Hepatocyte (in vitro differentiated cells): ENCODE measurements around the gene LRGUK. TPM values are rescaled to one million over a fixed set of nuclear protein-coding genes. Genes with fewer than 3 reads are reported as not detected.

Experiments used
- DNase-seq: peaks from one replicate; pipeline ENCODE4 v3.0.0-alpha.2; 2016; ENCODE audit warnings: low spot score
- H2AFZ ChIP-seq: fragments of 200-600 bp; sonication (generic); 2 replicates; pipeline ENCODE4 v1.6.0; 2016; ENCODE audit warnings: antibody characterized with exemption, mild to moderate bottlenecking
- H3K27ac ChIP-seq: fragments of 200-600 bp; sonication (generic); 2 replicates; pipeline ENCODE4 v1.5.1; 2016; ENCODE audit warnings: mild to moderate bottlenecking
- H3K27me3 ChIP-seq: fragments of 200-600 bp; sonication (generic); 2 replicates; pipeline ENCODE4 v1.6.1; 2016
- H3K36me3 ChIP-seq: fragments of 200-600 bp; sonication (generic); replicated peaks from 2 replicates; pipeline ENCODE4 v1.5.1; 2016; ENCODE audit warnings: low read depth; ENCODE audit not compliant: insufficient read depth
- H3K4me1 ChIP-seq: fragments of 200-600 bp; sonication (generic); 2 replicates; pipeline ENCODE4 v1.5.1; 2016; ENCODE audit warnings: mild to moderate bottlenecking, moderate library complexity; ENCODE audit not compliant: insufficient read depth
- H3K4me2 ChIP-seq: fragments of 200-600 bp; sonication (generic); 2 replicates; pipeline ENCODE4 v1.6.0; 2016
- H3K4me3 ChIP-seq: fragments of 200-600 bp; sonication (generic); 2 replicates; pipeline ENCODE4 v1.5.1; 2016; ENCODE audit warnings: mild to moderate bottlenecking
- H3K79me2 ChIP-seq: fragments of 200-600 bp; sonication (generic); 2 replicates; pipeline ENCODE4 v1.6.0; 2017; ENCODE audit warnings: mild to moderate bottlenecking
- H3K9me2 ChIP-seq: fragments of 200-600 bp; sonication (generic); replicated peaks from 2 replicates; pipeline ENCODE4 v1.6.0; 2017; ENCODE audit warnings: mild to moderate bottlenecking; ENCODE audit not compliant: insufficient read depth
- H3K9me3 ChIP-seq: fragments of 200-600 bp; sonication (generic); 2 replicates; pipeline ENCODE4 v1.5.1; 2016; ENCODE audit warnings: low read depth, mild to moderate bottlenecking
- H4K20me1 ChIP-seq: fragments of 200-600 bp; sonication (generic); 2 replicates; pipeline ENCODE4 v1.6.0; 2016; ENCODE audit warnings: mild to moderate bottlenecking; ENCODE audit not compliant: insufficient read depth, poor library complexity, severe bottlenecking
- EZH2 ChIP-seq: fragments of 200-600 bp; sonication (generic); IDR thresholded peaks from 2 replicates; pipeline ENCODE4 v1.6.1; 2016; ENCODE audit warnings: antibody characterized with exemption, mild to moderate bottlenecking, borderline replicate concordance
- EZH2phosphoT487 ChIP-seq: fragments of 200-600 bp; sonication (generic); IDR thresholded peaks from one replicate; pipeline ENCODE4 v1.6.1; 2018; ENCODE audit warnings: antibody characterized with exemption, mild to moderate bottlenecking, low read depth, moderate library complexity; ENCODE audit not compliant: unreplicated experiment, severe bottlenecking
- WGBS: methylation state at CpG from one replicate; pipeline ENCODE4 v1.1.6; 2016; ENCODE audit warnings: low lambda C conversion rate; ENCODE audit errors: missing lambda C conversion rate; 5-methylcytosine and 5-hydroxymethylcytosine counted together
- polyA plus RNA-seq: library from polyadenylated mRNA; unstranded; fragments of >200 nt; fragmentation: Nextera tagmentation; extraction: Ambion mirVana; gene quantifications from 2 replicates; pipeline ENCODE4 v1.2.1, GENCODE V29; 2016
- total RNA-seq: library from RNA; depleted of rRNA; stranded (reverse); fragments of >200 nt; gene quantifications from 2 replicates; pipeline ENCODE4 v1.2.3, GENCODE V29; 2014
- TF ChIP-seq, protein P1 (sequence below): fragments of 200-600 bp; sonication (generic); IDR thresholded peaks from 2 replicates; pipeline ENCODE4 v1.5.1; 2016; ENCODE audit warnings: antibody characterized with exemption, mild to moderate bottlenecking; ENCODE audit not compliant: poor library complexity

LRGUK gene
- total and polyA plus RNA-seq, 2 experiments from 2014 or later: 0.73 TPM; not detected in 1

GRCh38 chr7:134255814-134256213 is 128.7 kb downstream of the LRGUK start:
- H3K4me3 ChIP-seq: no peak overlapping the region
- no peaks in the 10 kb centered on the region for H3K4me1 ChIP-seq
- no peak overlapping the region for H3K4me2 ChIP-seq
- no peaks in the 10 kb centered on the region for H3K79me2 ChIP-seq
- H2AFZ ChIP-seq: no peak overlapping the region
- no peak for DNase-seq
- H3K9me3 ChIP-seq: no peaks in the 10 kb centered on the region
- no peaks in the 10 kb centered on the region for H3K9me2 ChIP-seq
- H4K20me1 ChIP-seq: no peaks in the 10 kb centered on the region
- no peak overlapping the region for H3K27ac ChIP-seq
- WGBS: 87% methylated on average over 5 of the region's 5 CpGs
- no peaks in the 10 kb centered on the region for H3K27me3 ChIP-seq
- TF ChIP-seq, protein P1, sequence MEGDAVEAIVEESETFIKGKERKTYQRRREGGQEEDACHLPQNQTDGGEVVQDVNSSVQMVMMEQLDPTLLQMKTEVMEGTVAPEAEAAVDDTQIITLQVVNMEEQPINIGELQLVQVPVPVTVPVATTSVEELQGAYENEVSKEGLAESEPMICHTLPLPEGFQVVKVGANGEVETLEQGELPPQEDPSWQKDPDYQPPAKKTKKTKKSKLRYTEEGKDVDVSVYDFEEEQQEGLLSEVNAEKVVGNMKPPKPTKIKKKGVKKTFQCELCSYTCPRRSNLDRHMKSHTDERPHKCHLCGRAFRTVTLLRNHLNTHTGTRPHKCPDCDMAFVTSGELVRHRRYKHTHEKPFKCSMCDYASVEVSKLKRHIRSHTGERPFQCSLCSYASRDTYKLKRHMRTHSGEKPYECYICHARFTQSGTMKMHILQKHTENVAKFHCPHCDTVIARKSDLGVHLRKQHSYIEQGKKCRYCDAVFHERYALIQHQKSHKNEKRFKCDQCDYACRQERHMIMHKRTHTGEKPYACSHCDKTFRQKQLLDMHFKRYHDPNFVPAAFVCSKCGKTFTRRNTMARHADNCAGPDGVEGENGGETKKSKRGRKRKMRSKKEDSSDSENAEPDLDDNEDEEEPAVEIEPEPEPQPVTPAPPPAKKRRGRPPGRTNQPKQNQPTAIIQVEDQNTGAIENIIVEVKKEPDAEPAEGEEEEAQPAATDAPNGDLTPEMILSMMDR: no peak
- TF ChIP-seq EZH2phosphoT487: no peak
- no peak for TF ChIP-seq EZH2
- no peaks in the 10 kb centered on the region for H3K36me3 ChIP-seq

DNA sequence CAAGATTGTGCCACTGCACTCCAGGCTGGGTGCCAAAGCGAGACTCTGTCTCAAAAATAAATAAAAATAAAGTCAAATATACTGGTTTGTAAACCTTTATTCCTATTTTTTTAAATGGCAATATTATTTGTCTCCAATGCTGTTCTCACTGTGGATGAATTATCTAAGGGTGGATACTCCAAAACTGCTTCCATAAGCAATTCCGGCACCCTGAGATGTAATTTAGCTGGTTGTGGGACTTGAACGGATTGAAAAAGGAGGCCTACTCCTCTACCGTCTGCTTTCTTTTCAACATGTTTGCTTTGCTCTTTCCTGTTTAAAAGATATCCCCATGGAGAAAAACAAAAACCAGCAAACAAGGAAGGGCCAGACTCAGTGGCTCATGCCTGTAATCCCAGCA is 135.2 kb downstream of the LRGUK start:
- no peaks in the 10 kb centered on the region for H3K4me1 ChIP-seq
- WGBS: 94% methylated on average over 4 of the region's 4 CpGs
- H3K79me2 ChIP-seq: no peaks in the 10 kb centered on the region
- TF ChIP-seq, protein P1: no peak
- TF ChIP-seq EZH2 (no peak), EZH2phosphoT487 (no peak)
- no peaks in the 10 kb centered on the region for H3K36me3 ChIP-seq
- H3K27me3 ChIP-seq: no peaks in the 10 kb centered on the region
- H3K9me2 ChIP-seq: no peaks in the 10 kb centered on the region
- no peak overlapping the region for H2AFZ ChIP-seq
- H3K4me3 ChIP-seq: no peak overlapping the region
- H4K20me1 ChIP-seq: no peaks in the 10 kb centered on the region
- DNase-seq: no peak
- no peaks in the 10 kb centered on the region for H3K9me3 ChIP-seq
- no peak overlapping the region for H3K4me2 ChIP-seq
- no peak overlapping the region for H3K27ac ChIP-seq

DNA sequence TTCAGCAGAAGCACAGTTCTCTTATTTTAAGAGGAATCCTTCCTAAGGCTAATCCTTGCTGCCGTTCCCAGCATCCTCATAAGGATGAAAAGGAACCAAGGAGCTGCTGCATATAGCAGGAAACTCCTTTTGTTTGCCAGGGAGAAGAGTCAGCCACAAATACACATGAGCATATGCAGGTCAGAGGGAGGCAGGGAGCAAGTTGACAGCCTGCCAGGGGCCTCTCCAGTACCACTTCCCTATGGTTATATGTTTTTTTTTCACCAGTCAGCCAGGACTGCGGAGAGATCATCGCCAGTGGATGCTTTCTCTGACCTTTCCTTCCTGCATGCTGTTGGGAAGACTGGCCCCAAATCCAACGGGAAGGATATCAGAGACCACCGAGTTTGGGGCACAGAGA is 149.8 kb downstream of the LRGUK start:
- TF ChIP-seq EZH2: no peak
- TF ChIP-seq, protein P1: no peak
- no peak for TF ChIP-seq EZH2phosphoT487
- DNase-seq: no peak
- 84% methylated on average over 5 of the region's 5 CpGs for WGBS

More for the DNA sequence above, 149.8 kb downstream of the LRGUK start:
- H3K9me3 ChIP-seq: no peaks in the 10 kb centered on the region
- no peaks in the 10 kb centered on the region for H3K9me2 ChIP-seq
- H3K36me3 ChIP-seq: no peaks in the 10 kb centered on the region
- no peak overlapping the region for H3K27ac ChIP-seq
- no peak overlapping the region for H3K4me2 ChIP-seq
- H3K79me2 ChIP-seq: no peaks in the 10 kb centered on the region
- H3K4me3 ChIP-seq: no peak overlapping the region
- no peaks in the 10 kb centered on the region for H4K20me1 ChIP-seq
- peaks cover 6% of the 10 kb centered on the region for H3K27me3 ChIP-seq
- no peak overlapping the region for H2AFZ ChIP-seq
- H3K4me1 ChIP-seq: no peaks in the 10 kb centered on the region
